ENCODE results near the gene SLC35A2.
A peak's percentile ranks its signal among the peaks of the same experiment; 100 is the strongest.
"Not testable (repeated sequence)": the region's sequence is repeated elsewhere in the genome, so short reads cannot be mapped to it uniquely, and the experiment has no call there.

SLC35A2 gene

DNA sequence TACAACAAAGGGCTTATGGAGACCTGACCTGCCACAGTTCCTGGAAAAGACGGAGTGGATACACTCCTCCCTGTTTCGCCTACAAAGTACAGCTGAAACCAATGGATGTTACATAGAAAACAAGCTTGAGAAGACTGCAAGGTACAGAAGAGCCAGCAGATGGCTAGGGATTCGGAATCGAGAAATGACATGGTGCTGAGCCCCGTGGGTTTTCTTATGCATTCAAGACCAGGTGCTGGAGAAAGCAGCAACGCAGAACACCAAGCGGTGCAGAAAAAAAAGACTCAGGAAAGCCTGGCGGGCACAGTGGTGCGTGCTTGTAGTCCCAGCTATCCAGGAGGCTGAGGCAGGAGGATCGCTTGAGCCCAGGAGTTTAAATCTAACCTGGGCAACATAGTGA, 27.7 kb downstream of the SLC35A2 start:
- no peak for DNase-seq

DNA sequence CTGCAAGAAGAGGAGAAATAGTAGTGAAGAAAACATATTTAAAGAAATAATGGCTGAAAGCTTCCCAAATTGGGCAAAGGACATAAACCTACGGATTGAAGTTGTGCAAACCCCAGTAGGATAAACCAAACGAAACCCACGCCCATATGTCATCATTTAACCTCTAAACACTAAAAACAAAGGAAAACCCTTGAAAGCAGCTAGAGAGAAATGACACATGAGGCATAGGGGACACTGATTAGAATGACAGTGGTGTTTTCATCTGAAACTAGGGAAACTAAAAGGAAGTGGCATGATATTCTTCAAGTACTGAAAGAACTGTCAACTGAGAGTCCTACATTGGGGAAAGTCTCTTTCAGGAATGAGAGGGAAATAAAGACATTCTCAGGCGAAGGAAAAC, 34.5 kb downstream of the SLC35A2 start:
- not testable (repeated sequence) for DNase-seq

More for the DNA sequence above, 27.7 kb downstream of the SLC35A2 start:
- TF ChIP-seq GATA1 (IDR thresholded peaks at IDR 0.05; ENCODE audit: low read depth, low read length) (no peak), POLR2A (IDR thresholded peaks at IDR 0.05; ENCODE audit: low read length) (no peak)

DNA sequence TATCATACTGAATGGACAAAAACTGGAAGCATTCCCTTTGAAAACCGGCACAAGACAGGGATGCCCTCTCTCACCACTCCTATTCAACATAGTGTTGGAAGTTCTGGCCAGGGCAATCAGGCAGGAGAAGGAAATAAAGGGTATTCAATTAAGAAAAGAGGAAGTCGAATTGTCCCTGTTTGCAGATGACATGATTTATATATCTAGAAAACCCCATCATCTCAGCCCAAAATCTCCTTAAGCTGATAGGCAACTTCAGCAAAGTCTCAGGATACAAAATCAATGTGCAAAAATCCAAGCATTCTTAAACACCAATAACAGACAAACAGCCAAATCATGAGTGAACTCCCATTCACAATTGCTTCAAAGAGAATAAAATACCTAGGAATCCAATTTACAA, 39.4 kb downstream of the SLC35A2 start:
- not testable (repeated sequence) for DNase-seq

DNA sequence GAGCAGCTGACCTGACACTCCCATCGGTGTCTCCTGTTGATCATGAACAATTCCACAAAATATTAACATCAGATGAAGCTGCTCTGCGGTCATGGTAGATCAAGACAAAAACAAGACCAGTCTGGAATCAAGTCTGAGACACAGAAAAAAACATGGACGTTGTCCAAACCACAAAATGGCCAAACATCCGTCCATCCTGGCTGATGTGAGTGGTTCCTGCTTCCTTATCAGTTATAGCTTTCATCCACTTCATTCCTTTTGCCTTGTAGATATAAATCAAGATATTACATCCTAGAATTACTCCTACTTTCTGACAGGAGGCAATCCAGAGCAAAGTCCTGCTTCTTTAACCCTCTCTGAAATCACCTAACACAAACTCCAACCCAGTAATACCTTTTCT, 47.2 kb downstream of the SLC35A2 start:
- DNase-seq = no peak
- no peak for TF ChIP-seq POLR2A (IDR thresholded peaks at IDR 0.05; ENCODE audit: low read length)
- TF ChIP-seq GATA1 (IDR thresholded peaks at IDR 0.05; ENCODE audit: low read depth, low read length) = no peak

DNA sequence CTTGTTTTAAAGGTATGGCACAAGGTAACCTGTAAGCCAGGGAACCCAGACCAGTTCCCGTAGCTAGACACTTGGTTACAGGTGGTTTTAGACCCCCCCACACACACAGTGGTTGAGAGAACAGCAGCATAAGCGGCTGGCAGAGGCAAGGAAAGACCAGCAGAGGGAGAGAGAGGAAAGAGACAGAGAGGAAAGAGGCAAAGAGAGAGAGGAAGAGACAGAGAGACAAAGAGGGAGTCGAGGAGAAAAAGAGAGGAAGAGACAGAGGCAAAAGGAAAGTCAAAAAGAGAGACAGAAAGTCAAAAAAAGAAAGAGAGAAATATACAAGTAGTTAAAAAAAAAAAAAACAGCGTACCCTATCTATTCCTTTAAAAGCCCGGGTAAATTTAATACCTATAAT, 56.5 kb downstream of the SLC35A2 start:
- TF ChIP-seq POLR2A (IDR thresholded peaks at IDR 0.05; ENCODE audit: low read length) = no peak
- DNase-seq = peak in 1 of 2 experiments; percentile 1

DNA sequence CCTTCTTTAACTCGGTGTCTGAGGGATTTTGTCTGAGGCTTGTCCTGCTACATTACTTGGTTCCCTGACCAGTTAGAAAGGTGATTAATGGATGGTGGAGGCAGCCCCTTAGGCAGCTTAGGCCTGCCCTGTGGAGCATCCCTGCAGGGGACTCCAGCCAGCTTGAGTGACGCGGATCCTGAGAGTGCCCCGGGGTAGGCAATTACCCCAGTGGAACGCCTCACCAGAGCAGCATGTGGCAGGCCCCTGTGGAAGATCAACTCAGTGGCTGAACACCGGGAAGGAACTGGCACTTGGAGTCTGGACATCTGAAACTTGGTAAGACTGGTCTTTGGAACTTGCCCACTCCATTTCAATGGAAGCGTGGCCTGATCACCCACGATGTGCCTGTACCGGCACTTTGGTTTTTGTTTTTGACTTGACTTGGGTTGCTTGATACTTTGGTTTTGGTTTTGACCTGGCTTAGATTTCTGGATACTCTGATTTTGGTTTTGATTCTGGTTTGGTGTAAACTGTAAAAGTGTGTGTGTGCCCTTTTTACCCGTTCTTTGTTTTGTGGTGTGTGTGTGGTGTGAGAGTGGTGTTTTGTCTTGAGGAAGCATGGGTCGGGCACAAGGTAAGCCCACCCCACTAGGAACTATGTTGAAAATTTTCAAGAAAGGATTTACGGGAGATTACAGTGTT, 57.2 kb downstream of the SLC35A2 start:
- DNase-seq = not testable (repeated sequence)

DNA sequence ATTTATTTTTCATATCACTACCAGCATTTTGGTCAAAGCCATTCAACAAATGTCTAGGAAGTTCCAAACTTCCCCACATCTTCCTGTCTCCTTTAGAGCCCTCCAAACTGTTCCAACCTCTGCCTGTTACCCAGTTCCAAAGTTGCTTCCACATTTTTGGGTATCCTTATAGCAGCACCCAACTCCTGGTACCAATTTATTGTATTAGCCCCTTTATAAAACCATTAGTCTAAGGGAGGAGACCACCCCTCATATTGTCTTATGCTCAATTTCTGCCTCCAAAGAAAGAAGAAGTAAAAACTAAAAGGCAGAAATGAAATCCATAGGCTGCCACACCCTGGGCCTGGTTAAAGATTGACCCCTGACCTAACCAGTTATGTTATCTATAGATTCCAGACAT, 58.0 kb downstream of the SLC35A2 start:
- DNase-seq = not testable (repeated sequence)

All from erythroblast (primary cell).